H9 (cell line): ENCODE measurements around the gene DNAJC15. TPM values are rescaled to one million over a fixed set of nuclear protein-coding genes. Genes with fewer than 3 reads are reported as not detected.

ENCODE experiments used
- DNase-seq: peaks from one replicate; pipeline ENCODE4 v3.0.0-alpha.2; 2017
- H2AFZ ChIP-seq: one replicate; pipeline ENCODE4 v1.6.1; 2013; ENCODE audit warnings: mild to moderate bottlenecking, low read length, control low read depth, moderate library complexity
- H2AK5ac ChIP-seq: 2 replicates; pipeline ENCODE4 v1.6.1; 2013; ENCODE audit warnings: low read length, control low read depth, mixed read lengths; ENCODE audit not compliant: insufficient read length
- H2BK120ac ChIP-seq: one replicate; pipeline ENCODE4 v1.6.1; 2013; ENCODE audit warnings: low read depth, mild to moderate bottlenecking, low read length, control low read depth, inconsistent platforms; ENCODE audit not compliant: poor library complexity, severe bottlenecking
- H2BK12ac ChIP-seq: 2 replicates; pipeline ENCODE4 v1.6.1; 2013; ENCODE audit warnings: low read length, control low read depth, mixed read lengths, low read depth; ENCODE audit not compliant: insufficient read length
- H2BK15ac ChIP-seq: 2 replicates; pipeline ENCODE4 v1.6.1; 2013; ENCODE audit warnings: low read depth, low read length, control low read depth
- H2BK20ac ChIP-seq: one replicate; pipeline ENCODE4 v1.6.1; 2013; ENCODE audit warnings: low read depth, mild to moderate bottlenecking, low read length, control low read depth, inconsistent platforms; ENCODE audit not compliant: poor library complexity, severe bottlenecking
- H2BK5ac ChIP-seq: 2 replicates; pipeline ENCODE4 v1.6.1; 2013; ENCODE audit warnings: low read length, control low read depth, mixed read lengths; ENCODE audit not compliant: insufficient read length
- H3K14ac ChIP-seq: 2 replicates; pipeline ENCODE4 v1.6.1; 2013; ENCODE audit warnings: low read length, control low read depth; ENCODE audit not compliant: insufficient read depth
- H3K18ac ChIP-seq: 2 replicates; pipeline ENCODE4 v1.6.1; 2013; ENCODE audit warnings: low read depth, mild to moderate bottlenecking, mixed read lengths, low read length, control low read depth; ENCODE audit not compliant: insufficient read length
- H3K23ac ChIP-seq: 2 replicates; pipeline ENCODE4 v1.6.1; 2013; ENCODE audit warnings: low read length, control low read depth, mixed read lengths, low read depth; ENCODE audit not compliant: insufficient read length
- H3K23me2 ChIP-seq: 2 replicates; pipeline ENCODE4 v1.6.1; 2013; ENCODE audit warnings: low read depth, mild to moderate bottlenecking, mixed read lengths, low read length, control low read depth; ENCODE audit not compliant: insufficient read length, poor library complexity, severe bottlenecking
- H3K27ac ChIP-seq: 2 replicates; pipeline ENCODE4 v1.5.1; 2013; ENCODE audit warnings: low read length, control low read depth, mixed read lengths, low read depth; ENCODE audit not compliant: insufficient read length
- H3K27me3 ChIP-seq: 2 replicates; pipeline ENCODE4 v1.6.1; 2013; ENCODE audit warnings: low read length, control low read depth, inconsistent platforms; ENCODE audit not compliant: insufficient read depth
- H3K4ac ChIP-seq: 2 replicates; pipeline ENCODE4 v1.6.1; 2013; ENCODE audit warnings: low read depth, mild to moderate bottlenecking, control low read depth, inconsistent platforms, low read length, moderate library complexity
- H3K4me1 ChIP-seq: 2 replicates; pipeline ENCODE4 v1.6.1; 2013; ENCODE audit warnings: low read length, control low read depth, inconsistent platforms; ENCODE audit not compliant: insufficient read depth
- H3K4me2 ChIP-seq: 2 replicates; pipeline ENCODE4 v1.6.1; 2013; ENCODE audit warnings: low read length, control low read depth, mixed read lengths; ENCODE audit not compliant: insufficient read length, insufficient read depth
- H3K56ac ChIP-seq: 2 replicates; pipeline ENCODE4 v1.6.1; 2013; ENCODE audit warnings: low read depth, mild to moderate bottlenecking, mixed read lengths, low read length, control low read depth; ENCODE audit not compliant: insufficient read length
- H3K79me1 ChIP-seq: 2 replicates; pipeline ENCODE4 v1.6.1; 2013; ENCODE audit warnings: low read depth, mild to moderate bottlenecking, moderate library complexity, low read length, control low read depth, inconsistent platforms; ENCODE audit not compliant: insufficient read depth, poor library complexity, severe bottlenecking
- H3K79me2 ChIP-seq: 2 replicates; pipeline ENCODE4 v1.6.1; 2013; ENCODE audit warnings: low read length, control low read depth, inconsistent platforms; ENCODE audit not compliant: insufficient read depth
- H3K9ac ChIP-seq: 2 replicates; pipeline ENCODE4 v1.6.1; 2013; ENCODE audit warnings: low read length, control low read depth, mixed read lengths; ENCODE audit not compliant: insufficient read length; ENCODE audit errors: extremely low read depth
- H3K9me3 ChIP-seq: one replicate; pipeline ENCODE4 v1.6.1; 2013; ENCODE audit warnings: low read depth, low read length, inconsistent platforms; ENCODE audit not compliant: control insufficient read depth
- H3T11ph ChIP-seq: one replicate; pipeline ENCODE4 v1.6.1; 2013; ENCODE audit warnings: mild to moderate bottlenecking, low read length, control low read depth, inconsistent platforms
- H4K20me1 ChIP-seq: one replicate; pipeline ENCODE4 v1.6.1; 2013; ENCODE audit not compliant: control insufficient read depth, insufficient read length, insufficient read depth
- H4K5ac ChIP-seq: 2 replicates; pipeline ENCODE4 v1.6.1; 2013; ENCODE audit warnings: low read depth, mild to moderate bottlenecking, mixed read lengths, low read length, control low read depth; ENCODE audit not compliant: insufficient read length
- H4K8ac ChIP-seq: replicated peaks from 2 replicates; pipeline ENCODE4 v1.6.1; 2013; ENCODE audit warnings: low read length, control low read depth, mixed read lengths, low read depth; ENCODE audit not compliant: insufficient read length
- H4K91ac ChIP-seq: 2 replicates; pipeline ENCODE4 v1.6.1; 2013; ENCODE audit warnings: low read depth, mild to moderate bottlenecking, moderate library complexity, mixed read lengths, low read length, control low read depth; ENCODE audit not compliant: insufficient read length
- H3K27ac Mint-ChIP-seq, 3 experiments: 2 replicates in 2 of 3; 3 replicates in 1 of 3; pipeline ENCODE4 v1.8.0; 2020 to 2021; ENCODE audit warnings: mixed read lengths in 3 of 3, mild to moderate bottlenecking in 1 of 3, moderate library complexity in 1 of 3
- H3K27me3 Mint-ChIP-seq: 2 replicates; pipeline ENCODE4 v1.8.0; 2021; ENCODE audit warnings: low read depth, mild to moderate bottlenecking, moderate library complexity, mixed read lengths
- H3K36me3 Mint-ChIP-seq, 3 experiments: 2 replicates in 2 of 3; 3 replicates in 1 of 3; pipeline ENCODE4 v1.8.0; 2020 to 2021; ENCODE audit warnings: low read depth in 3 of 3, mixed read lengths in 3 of 3; ENCODE audit not compliant: insufficient read depth in 1 of 3
- H3K4me1 Mint-ChIP-seq, 2 experiments: 2 replicates each; pipeline ENCODE4 v1.8.0; 2020; ENCODE audit warnings: mixed read lengths in 2 of 2
- H3K4me3 Mint-ChIP-seq, 2 experiments: 2 replicates in 1 of 2; 3 replicates in 1 of 2; pipeline ENCODE4 v1.8.0; 2020 to 2021; ENCODE audit warnings: mild to moderate bottlenecking in 2 of 2, mixed read lengths in 2 of 2, moderate library complexity in 1 of 2
- H3K9me3 Mint-ChIP-seq, 2 experiments: 2 replicates in 1 of 2; 3 replicates in 1 of 2; pipeline ENCODE4 v1.8.0; 2020; ENCODE audit warnings: mild to moderate bottlenecking in 2 of 2, mixed read lengths in 2 of 2, moderate library complexity in 1 of 2
- WGBS: extraction: QIAGEN DNeasy Blood & Tissue Kit; methylation state at CpG from one replicate; pipeline ENCODE4 v1.1.7; 2013; ENCODE audit warnings: missing lambda C conversion rate, low lambda C conversion rate, mixed read lengths; ENCODE audit not compliant: insufficient read length; ENCODE audit errors: extremely low coverage; 5-methylcytosine and 5-hydroxymethylcytosine counted together
- total RNA-seq: library from RNA; stranded (reverse); gene quantifications from 2 replicates; pipeline ENCODE4 v1.2.1, GENCODE V29; 2021
- TF ChIP-seq, protein P1 (sequence below): fragments of 200-600 bp; sonication (generic); conservative IDR thresholded peaks from 3 replicates; pipeline ENCODE4 v1.8.0; 2021; ENCODE audit warnings: antibody characterized with exemption, mild to moderate bottlenecking

Gene DNAJC15
- total RNA-seq, 1 experiment from 2014 or later: 13.4 TPM

GRCh38 chr13:43116242-43116641 lies 92.9 kb downstream of the DNAJC15 start:
- H3K4me3 Mint-ChIP-seq: no peak overlapping the region
- DNase-seq: peak; percentile 42
- no peak overlapping the region for H3K27ac ChIP-seq
- H3K27ac Mint-ChIP-seq: no peak overlapping the region
- TF ChIP-seq, protein P1, sequence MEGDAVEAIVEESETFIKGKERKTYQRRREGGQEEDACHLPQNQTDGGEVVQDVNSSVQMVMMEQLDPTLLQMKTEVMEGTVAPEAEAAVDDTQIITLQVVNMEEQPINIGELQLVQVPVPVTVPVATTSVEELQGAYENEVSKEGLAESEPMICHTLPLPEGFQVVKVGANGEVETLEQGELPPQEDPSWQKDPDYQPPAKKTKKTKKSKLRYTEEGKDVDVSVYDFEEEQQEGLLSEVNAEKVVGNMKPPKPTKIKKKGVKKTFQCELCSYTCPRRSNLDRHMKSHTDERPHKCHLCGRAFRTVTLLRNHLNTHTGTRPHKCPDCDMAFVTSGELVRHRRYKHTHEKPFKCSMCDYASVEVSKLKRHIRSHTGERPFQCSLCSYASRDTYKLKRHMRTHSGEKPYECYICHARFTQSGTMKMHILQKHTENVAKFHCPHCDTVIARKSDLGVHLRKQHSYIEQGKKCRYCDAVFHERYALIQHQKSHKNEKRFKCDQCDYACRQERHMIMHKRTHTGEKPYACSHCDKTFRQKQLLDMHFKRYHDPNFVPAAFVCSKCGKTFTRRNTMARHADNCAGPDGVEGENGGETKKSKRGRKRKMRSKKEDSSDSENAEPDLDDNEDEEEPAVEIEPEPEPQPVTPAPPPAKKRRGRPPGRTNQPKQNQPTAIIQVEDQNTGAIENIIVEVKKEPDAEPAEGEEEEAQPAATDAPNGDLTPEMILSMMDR: peak; percentile 61
- no peaks in the 10 kb centered on the region for H3K27me3 ChIP-seq
- no peaks in the 10 kb centered on the region for H3K9me3 Mint-ChIP-seq
- H3K18ac ChIP-seq: no peak overlapping the region
- H3K56ac ChIP-seq: no peak overlapping the region
- H4K8ac ChIP-seq: no peak overlapping the region
- no peak overlapping the region for H3K9ac ChIP-seq
- H3K23me2 ChIP-seq: no peaks in the 10 kb centered on the region
- H4K20me1 ChIP-seq: no peaks in the 10 kb centered on the region
- H3K79me1 ChIP-seq: no peaks in the 10 kb centered on the region
- no peak overlapping the region for H3T11ph ChIP-seq
- no peak overlapping the region for H2BK120ac ChIP-seq
- no peak overlapping the region for H3K4me2 ChIP-seq
- no peaks in the 10 kb centered on the region for H3K79me2 ChIP-seq
- H3K4me1 Mint-ChIP-seq: peaks cover 0 to 3% of the 10 kb centered on the region in 2 experiments; a peak in 1 of 4 replicates
- H3K14ac ChIP-seq: no peak overlapping the region
- no peak overlapping the region for H4K91ac ChIP-seq
- H2BK15ac ChIP-seq: no peak overlapping the region
- no peaks in the 10 kb centered on the region for H3K9me3 ChIP-seq
- no peak overlapping the region for H2BK20ac ChIP-seq
- no peak overlapping the region for H2BK5ac ChIP-seq
- no peak overlapping the region for H3K4ac ChIP-seq
- no peak overlapping the region for H2BK12ac ChIP-seq
- H4K5ac ChIP-seq: no peak overlapping the region
- no peaks in the 10 kb centered on the region; a peak in 1 of 7 replicates for H3K36me3 Mint-ChIP-seq
- no peak overlapping the region for H2AK5ac ChIP-seq
- H2AFZ ChIP-seq: no peak overlapping the region
- no CpG with 5 or more reads among the region's 7 CpGs for WGBS
- H3K27me3 Mint-ChIP-seq: no peaks in the 10 kb centered on the region
- no peaks in the 10 kb centered on the region for H3K4me1 ChIP-seq
- no peak overlapping the region for H3K23ac ChIP-seq
